PC-3 (cell line): ENCODE data around the gene LIN54. TPM values are rescaled to one million over a fixed set of nuclear protein-coding genes. Genes with fewer than 3 reads are reported as not detected.
A peak's percentile ranks its signal among the peaks of the same experiment; 100 is the strongest.
"Not testable (repeated sequence)": the region's sequence is repeated elsewhere in the genome, so short reads cannot be mapped to it uniquely, and the experiment has no call there.

Experiments
- ATAC-seq: fragments of 200-7000 bp; cut with Tn5 transposase; 2 replicates; pipeline ENCODE4 v1.9.1; 2020; ENCODE audit warnings: mild to moderate bottlenecking, moderate library complexity
- Bru-seq: library from RNA; stranded (reverse); fragments of 400-500 nt; gene quantifications from one replicate; lab custom pipeline; 2021; lab: Mats Ljungman, UMichigan
- BruChase-seq, 2 experiments: library from RNA; stranded (reverse); fragments of 400-500 nt; gene quantifications; one replicate each; lab custom pipeline; 2021; lab: Mats Ljungman, UMichigan
- BruUV-seq: library from RNA; stranded (reverse); fragments of 400-500 nt; replicated peaks from 2 replicates; lab custom pipeline; 2021; lab: Mats Ljungman, UMichigan
- CTCF ChIA-PET: fragments of 300-600 bp; sonication (Branson Sonifier 250); formaldehyde crosslinking; loops from one replicate; lab custom pipeline; 2022; ENCODE audit warnings: antibody characterized with exemption; lab: Charles Lee
- POLR2A ChIA-PET: fragments of 300-600 bp; sonication (Branson Sonifier 250); formaldehyde crosslinking; loops from one replicate; lab custom pipeline; 2022; ENCODE audit warnings: antibody characterized with exemption; ENCODE audit not compliant: unreplicated experiment; lab: Charles Lee
- DNase-seq: peaks from one replicate; pipeline ENCODE4 v3.0.0-alpha.2; 2015
- H2AFZ ChIP-seq: fragments of 300-600 bp; sonication (generic); 2 replicates; pipeline ENCODE4 v1.6.0; 2016; ENCODE audit warnings: antibody characterized with exemption, low read length
- H3F3A ChIP-seq: fragments of 300-600 bp; sonication (generic); one replicate; pipeline ENCODE4 v1.6.0; 2017; ENCODE audit warnings: antibody characterized with exemption, low read length, control low read depth, mild to moderate bottlenecking; ENCODE audit not compliant: unreplicated experiment
- H3K27ac ChIP-seq: fragments of 300-600 bp; sonication (generic); 2 replicates; pipeline ENCODE4 v1.5.1; 2016; ENCODE audit warnings: mild to moderate bottlenecking, low read length
- H3K27me3 ChIP-seq: fragments of 300-600 bp; sonication (generic); 2 replicates; pipeline ENCODE4 v1.6.1; 2016; ENCODE audit warnings: low read length, mixed read lengths
- H3K36me3 ChIP-seq: fragments of 300-600 bp; sonication (generic); 2 replicates; pipeline ENCODE4 v1.6.1; 2016; ENCODE audit warnings: low read depth, mixed run types, low read length, mixed read lengths
- H3K4me1 ChIP-seq: fragments of 300-600 bp; sonication (generic); 2 replicates; pipeline ENCODE4 v1.5.1; 2016; ENCODE audit warnings: low read length; ENCODE audit not compliant: insufficient read depth
- H3K4me2 ChIP-seq: fragments of 300-600 bp; sonication (generic); 2 replicates; pipeline ENCODE4 v1.6.0; 2016; ENCODE audit warnings: low read length
- H3K4me3 ChIP-seq: fragments of 300-600 bp; sonication (generic); 2 replicates; pipeline ENCODE4 v1.5.1; 2016; ENCODE audit warnings: mild to moderate bottlenecking, low read length, mixed read lengths
- H3K79me2 ChIP-seq: fragments of 300-600 bp; sonication (generic); 2 replicates; pipeline ENCODE4 v1.6.1; 2017; ENCODE audit warnings: low read length, mixed read lengths
- H3K9ac ChIP-seq: fragments of 300-600 bp; sonication (generic); 2 replicates; pipeline ENCODE4 v1.6.0; 2016; ENCODE audit warnings: mild to moderate bottlenecking, low read length
- H3K9me2 ChIP-seq: fragments of 300-600 bp; sonication (generic); replicated peaks from 2 replicates; pipeline ENCODE4 v1.6.1; 2016; ENCODE audit warnings: mixed run types, low read length, mixed read lengths
- H3K9me3 ChIP-seq: fragments of 300-600 bp; sonication (generic); 2 replicates; pipeline ENCODE4 v1.6.1; 2016; ENCODE audit warnings: low read length, mixed read lengths
- H4K20me1 ChIP-seq: fragments of 300-600 bp; sonication (generic); 2 replicates; pipeline ENCODE4 v1.6.1; 2016; ENCODE audit warnings: low read length, mixed read lengths
- EZH2 ChIP-seq: fragments of 300-600 bp; sonication (generic); IDR thresholded peaks from one replicate; pipeline ENCODE4 v1.6.1; 2017; ENCODE audit warnings: antibody characterized with exemption, mild to moderate bottlenecking, low read length; ENCODE audit not compliant: unreplicated experiment
- EZH2phosphoT487 ChIP-seq: fragments of 300-600 bp; sonication (generic); IDR thresholded peaks from 2 replicates; pipeline ENCODE4 v1.6.1; 2018; ENCODE audit warnings: mild to moderate bottlenecking, antibody characterized with exemption, low read length, borderline replicate concordance
- intact Hi-C: fragments of 100-400 bp; cut with micrococcal nuclease; formaldehyde crosslinking; loops from 2 replicates; pipeline ENCODE4 v1.9.0; 2023
- long read RNA-seq: library from polyadenylated mRNA; unstranded; transcript quantifications from one replicate; pipeline ENCODE4 v2.0.0, GENCODE V29; 2021; ENCODE audit not compliant: unreplicated experiment
- total RNA-seq: library from RNA; depleted of rRNA; stranded (reverse); fragments of >200 nt; gene quantifications from 2 replicates; pipeline ENCODE4 v1.2.3, GENCODE V29; 2014; rRNA removed
- TF ChIP-seq, protein P1 (sequence below): fragments of 300-600 bp; sonication (generic); conservative IDR thresholded peaks from 2 replicates; pipeline ENCODE4 v1.5.1; 2017; ENCODE audit warnings: antibody characterized with exemption, low read depth, mild to moderate bottlenecking, low read length

Gene LIN54
- total RNA-seq: 12.7 and 15.9 TPM in 2 replicates
- Bru-seq, nascent RNA: percentile 62 among the genes with signal in this experiment
- percentile 61 among the genes with signal in this experiment for BruChase-seq, experiment 1, labeled RNA remaining after a 6-hour chase
- BruChase-seq, experiment 2, labeled RNA remaining after a 2-hour chase: percentile 54 among the genes with signal in this experiment
- long read RNA-seq, full-length matches to known transcripts: 10 of 19 reads
- long read RNA-seq, partial matches to known transcripts: 3 of 19 reads
- long read RNA-seq, other reads (novel, unspliced or antisense): 6 of 19 reads

DNA sequence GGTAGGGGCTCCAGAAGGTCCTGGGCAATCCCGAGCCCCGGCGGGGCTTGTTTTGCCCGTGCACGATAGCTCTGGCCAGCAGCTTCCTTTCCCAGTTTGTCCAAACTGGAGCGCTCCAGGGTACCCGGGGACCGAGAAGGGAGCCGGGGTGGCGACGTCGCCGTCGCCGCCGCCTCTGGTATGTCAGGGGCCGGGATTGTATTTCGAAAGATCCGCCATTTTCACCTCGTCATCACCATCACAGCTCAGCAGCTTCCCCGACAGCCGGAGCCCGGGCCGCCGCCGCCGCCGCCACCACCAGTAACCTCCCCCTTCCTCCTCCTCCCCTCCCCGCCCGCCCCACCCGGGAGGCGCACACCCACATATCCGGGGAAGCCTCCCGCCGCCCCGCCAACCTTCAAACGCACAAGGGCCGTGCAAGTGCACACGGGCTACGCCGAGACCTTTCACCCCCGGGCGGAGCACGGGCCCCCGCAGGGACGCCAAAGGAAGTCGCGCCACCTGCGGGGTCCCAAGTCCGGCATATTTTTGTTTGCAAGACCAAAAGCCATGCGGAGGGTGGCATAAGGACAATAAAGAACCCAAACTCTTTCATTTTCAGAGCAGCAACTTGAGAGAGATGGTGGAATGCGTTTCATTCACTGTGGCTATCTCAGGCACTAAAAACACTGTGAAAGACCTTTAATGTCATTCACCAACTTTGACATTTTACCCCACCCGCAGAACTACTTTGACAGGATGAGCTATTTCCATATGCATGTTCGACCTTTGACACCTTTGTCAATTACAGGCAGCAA is at the start of gene LIN54:
Gene LIN54, minus strand, starts transcription at position 302 of the 797 bp plus-strand sequence. CDS start 25,979 bp downstream, outside the sequence.
- ChIA-PET POLR2A (interaction anchor here (0.6 to 1.4 kb wide), 2 partner anchors 25 to 224 kb away, joined by 5 to 6 read pairs; partner anchors contain the start of gene COPS4), CTCF (interaction anchor here (0.6 to 0.7 kb wide), 2 partner anchors 24 to 43 kb away, joined by 3 read pairs; partner anchors contain the start of gene COPS4)
- Histone ChIP-seq H3K36me3 (no peaks in the 10 kb centered on the region), H3F3A (no peaks in the 10 kb centered on the region), H2AFZ (peak within 1 kb of the TSS; percentile 74), H3K4me3 (peak within 1 kb of the TSS; percentile 99), H3K27me3 (no peaks in the 10 kb centered on the region), H3K9me2 (no peaks in the 10 kb centered on the region), H3K9me3 (no peaks in the 10 kb centered on the region), H4K20me1 (no peaks in the 10 kb centered on the region), H3K9ac (peak within 1 kb of the TSS; percentile 85), H3K79me2 (peaks cover 66% of the 10 kb centered on the region), H3K4me1 (peaks cover 19% of the 10 kb centered on the region), H3K4me2 (peak within 1 kb of the TSS; percentile 89), H3K27ac (peak within 1 kb of the TSS; percentile 56)
- ATAC-seq (peak; percentile 22), DNase-seq (peak; percentile 37)
- BruUV-seq: no TSS peak
- intact Hi-C loops: no loop called here
- no peak for TF ChIP-seq EZH2phosphoT487
- TF ChIP-seq, protein P1, sequence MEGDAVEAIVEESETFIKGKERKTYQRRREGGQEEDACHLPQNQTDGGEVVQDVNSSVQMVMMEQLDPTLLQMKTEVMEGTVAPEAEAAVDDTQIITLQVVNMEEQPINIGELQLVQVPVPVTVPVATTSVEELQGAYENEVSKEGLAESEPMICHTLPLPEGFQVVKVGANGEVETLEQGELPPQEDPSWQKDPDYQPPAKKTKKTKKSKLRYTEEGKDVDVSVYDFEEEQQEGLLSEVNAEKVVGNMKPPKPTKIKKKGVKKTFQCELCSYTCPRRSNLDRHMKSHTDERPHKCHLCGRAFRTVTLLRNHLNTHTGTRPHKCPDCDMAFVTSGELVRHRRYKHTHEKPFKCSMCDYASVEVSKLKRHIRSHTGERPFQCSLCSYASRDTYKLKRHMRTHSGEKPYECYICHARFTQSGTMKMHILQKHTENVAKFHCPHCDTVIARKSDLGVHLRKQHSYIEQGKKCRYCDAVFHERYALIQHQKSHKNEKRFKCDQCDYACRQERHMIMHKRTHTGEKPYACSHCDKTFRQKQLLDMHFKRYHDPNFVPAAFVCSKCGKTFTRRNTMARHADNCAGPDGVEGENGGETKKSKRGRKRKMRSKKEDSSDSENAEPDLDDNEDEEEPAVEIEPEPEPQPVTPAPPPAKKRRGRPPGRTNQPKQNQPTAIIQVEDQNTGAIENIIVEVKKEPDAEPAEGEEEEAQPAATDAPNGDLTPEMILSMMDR: no peak
- TF ChIP-seq EZH2: no peak

DNA sequence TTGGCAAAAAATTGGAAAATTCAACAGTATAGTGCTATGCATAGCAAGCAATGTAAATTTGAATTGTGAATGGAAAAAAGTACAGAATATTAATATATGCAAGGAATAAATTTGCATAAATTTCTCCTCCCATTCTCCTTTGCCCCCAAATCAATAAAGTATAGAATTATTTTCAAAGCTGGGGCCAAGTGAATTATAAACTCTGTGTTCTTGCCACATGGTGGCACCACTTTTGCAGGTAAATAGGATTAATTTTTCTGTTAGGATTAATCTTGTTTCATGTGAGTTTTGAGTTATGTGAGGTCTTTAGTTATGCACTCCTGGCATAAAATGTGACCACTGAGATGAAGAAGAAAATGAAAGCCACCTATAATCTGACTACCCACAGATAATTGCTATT is 44.3 kb upstream of the LIN54 start:
- intact Hi-C loops: loop anchor here (1.0 kb wide), 2 partner anchors 205 to 227 kb away; no protein-coding TSS in a partner anchor
- Histone ChIP-seq H3K79me2 (no peaks in the 10 kb centered on the region), H3K4me1 (no peaks in the 10 kb centered on the region), H3F3A (no peaks in the 10 kb centered on the region), H3K9me3 (no peaks in the 10 kb centered on the region), H3K9me2 (no peaks in the 10 kb centered on the region), H3K27ac (no peak overlapping the region), H4K20me1 (no peaks in the 10 kb centered on the region), H2AFZ (no peak overlapping the region), H3K4me2 (no peak overlapping the region), H3K36me3 (peaks cover 6% of the 10 kb centered on the region), H3K27me3 (no peaks in the 10 kb centered on the region), H3K9ac (no peak overlapping the region), H3K4me3 (no peak overlapping the region)
- DNase-seq (peak; percentile 44), ATAC-seq (peak; percentile 37; the same call in 1 of the 2 replicates)
- CTCF ChIA-PET: interaction anchor here (1.0 kb wide), 1 partner anchor 227 kb away, joined by 6 read pairs; no protein-coding TSS in a partner anchor
- TF ChIP-seq, protein P1: peak; percentile 64
- TF ChIP-seq EZH2phosphoT487: no peak
- POLR2A ChIA-PET: no interaction called here
- BruUV-seq: no TSS peak

DNA sequence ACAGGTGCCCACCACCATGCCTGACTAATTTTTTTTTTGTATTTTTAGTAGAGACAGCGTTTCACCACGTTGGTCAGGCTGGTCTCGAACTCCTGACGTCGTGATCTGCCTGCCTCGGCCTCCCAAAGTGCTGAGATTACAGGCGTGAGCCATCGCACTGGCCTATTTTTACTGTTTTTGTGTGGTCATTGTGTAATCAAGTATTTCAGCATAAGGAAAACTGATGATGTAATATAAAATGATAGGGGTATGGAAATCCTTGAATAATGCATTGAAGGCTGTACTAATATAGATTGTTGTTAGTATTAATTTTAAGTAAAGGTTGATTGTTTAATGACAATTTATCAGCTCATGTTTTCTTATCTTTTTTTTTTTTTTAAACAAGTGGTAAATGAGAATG is 38.2 kb upstream of the LIN54 start:
- not testable (repeated sequence) for H3K4me1 ChIP-seq

More for the DNA sequence above, 38.2 kb upstream of the LIN54 start:
- H3K4me2 ChIP-seq, H3K27ac ChIP-seq, H3K9ac ChIP-seq, H3K4me3 ChIP-seq, H3K27me3 ChIP-seq, H2AFZ ChIP-seq, H3F3A ChIP-seq, H3K9me2 ChIP-seq, CTCF ChIA-PET, H4K20me1 ChIP-seq, BruUV-seq, ATAC-seq, H3K36me3 ChIP-seq, DNase-seq, intact Hi-C loops, H3K9me3 ChIP-seq: not testable (repeated sequence)
- H3K79me2 ChIP-seq: peaks cover 11% of the 10 kb centered on the region
- POLR2A ChIA-PET: interaction anchor here (0.6 kb wide), 1 partner anchor 154 kb away, joined by 3 read pairs; no protein-coding TSS in a partner anchor
